Islet precursor cell (in vitro differentiated cells): ENCODE measurements around the gene PSMD13.

Experiments
- DNase-seq: peaks from one replicate; pipeline ENCODE4 v3.0.0-alpha.2; 2018

Gene PSMD13

DNA sequence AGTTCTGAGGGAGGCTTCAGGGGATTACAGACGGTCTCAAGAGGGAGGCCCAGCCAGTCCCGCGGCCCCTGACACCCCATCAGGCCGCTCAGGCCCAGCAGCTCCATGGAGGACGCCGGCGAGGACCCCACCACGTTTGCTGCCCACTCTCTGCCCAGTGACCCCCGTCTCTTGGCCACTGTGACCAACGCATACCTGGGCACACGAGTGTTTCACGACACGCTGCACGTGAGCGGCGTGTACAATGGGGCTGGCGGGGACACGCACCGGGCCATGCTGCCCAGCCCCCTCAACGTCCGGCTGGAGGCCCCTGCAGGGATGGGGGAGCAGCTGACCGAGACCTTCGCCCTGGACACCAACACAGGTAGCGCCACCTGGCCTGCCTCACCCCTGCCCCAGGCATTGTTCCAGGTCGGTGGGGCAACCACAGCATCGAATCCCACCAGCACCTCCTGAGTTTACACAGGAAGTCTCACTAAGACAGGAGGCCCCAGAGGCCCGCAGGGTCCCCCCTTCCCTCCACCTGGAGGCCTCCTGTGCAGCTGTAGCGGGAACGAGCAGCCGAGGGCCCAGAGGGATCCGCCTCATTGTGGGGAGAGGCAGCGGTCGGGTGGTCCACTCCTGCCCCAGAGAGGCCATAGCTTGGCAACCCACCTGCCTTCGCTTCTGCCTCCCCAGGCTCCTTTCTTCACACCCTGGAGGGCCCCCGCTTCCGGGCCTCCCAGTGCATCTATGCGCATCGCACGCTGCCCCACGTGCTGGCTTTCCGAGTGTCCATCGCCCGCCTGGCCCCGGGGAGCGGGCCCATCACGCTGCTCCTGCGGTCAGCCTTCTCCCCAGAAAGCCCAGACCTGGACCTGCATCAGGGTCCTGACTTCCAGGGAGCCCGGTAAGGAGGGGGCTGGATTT, 53.2 kb downstream of the PSMD13 start:
- DNase-seq, result no peak

DNA sequence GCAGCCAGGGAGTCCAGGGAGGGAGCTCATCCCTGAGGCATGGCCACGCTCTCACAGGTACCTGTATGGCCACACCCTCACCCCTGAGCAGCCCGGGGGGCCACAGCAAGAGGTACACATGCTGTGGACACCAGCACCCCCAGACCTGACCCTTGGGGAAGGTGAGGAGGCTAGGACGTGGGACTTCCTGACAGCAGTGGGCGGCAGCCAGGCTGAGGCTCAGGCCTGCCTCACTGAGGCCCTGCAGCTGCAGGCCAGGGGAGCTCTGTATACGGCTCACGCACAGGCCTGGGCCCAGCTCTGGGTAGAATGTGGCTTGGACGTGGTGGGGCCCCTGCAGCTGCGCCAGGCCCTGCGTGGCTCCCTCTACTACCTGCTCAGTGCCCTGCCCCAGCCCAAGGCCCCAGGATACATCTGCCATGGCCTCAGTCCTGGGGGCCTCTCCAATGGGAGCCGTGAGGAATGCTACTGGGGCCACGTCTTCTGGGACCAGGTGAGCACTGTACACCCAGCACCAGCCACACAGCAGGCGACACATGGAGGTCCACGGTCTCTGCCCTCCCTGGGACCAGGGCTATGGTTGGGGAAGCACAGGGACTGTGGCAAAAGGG, 54.0 kb downstream of the PSMD13 start:
- no peak for DNase-seq

DNA sequence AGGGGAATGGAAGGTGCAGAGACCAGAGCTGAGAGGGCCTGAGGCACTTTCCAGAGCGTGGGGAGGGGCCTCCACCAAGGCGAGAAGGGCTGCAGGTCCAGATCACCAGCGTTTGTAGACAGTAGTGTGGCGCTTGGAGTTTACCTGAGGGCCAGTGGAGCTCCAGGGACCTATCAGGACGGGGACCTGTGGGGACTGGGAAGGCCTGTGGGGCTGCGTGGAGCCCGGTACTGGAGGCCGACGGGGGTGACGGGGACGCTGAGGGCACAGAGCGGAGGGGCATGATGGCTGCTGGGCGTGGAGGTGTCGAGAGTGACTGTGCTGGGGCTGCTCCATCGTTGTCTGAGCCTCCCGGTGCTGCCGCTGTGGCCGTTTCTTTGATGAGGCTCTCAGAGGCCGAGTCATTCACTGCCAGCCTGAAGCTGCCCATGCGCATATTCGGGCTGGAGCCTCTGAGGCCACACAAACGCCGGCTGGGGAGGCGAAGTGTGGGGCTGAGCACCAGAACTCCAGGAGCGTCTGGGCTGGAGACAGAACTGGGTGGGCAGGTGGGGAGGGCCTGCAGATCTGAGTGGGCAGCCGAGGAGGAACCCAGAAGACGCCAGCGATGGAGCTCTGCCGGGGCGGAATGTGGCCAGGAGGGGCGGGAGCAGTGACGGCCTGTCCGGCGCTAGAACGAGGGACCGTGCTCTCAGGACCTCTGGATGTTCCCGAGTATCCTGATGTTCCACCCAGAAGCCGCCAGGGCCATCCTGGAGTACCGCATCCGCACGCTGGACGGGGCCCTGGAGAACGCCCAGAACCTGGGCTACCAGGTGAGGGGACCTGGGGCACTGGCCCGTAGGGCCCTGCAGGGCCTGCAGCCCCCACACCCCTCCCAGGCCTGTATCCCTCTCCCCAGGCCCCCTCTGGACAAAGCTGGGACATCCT, 54.8 kb downstream of the PSMD13 start:
- DNase-seq, result no peak

DNA sequence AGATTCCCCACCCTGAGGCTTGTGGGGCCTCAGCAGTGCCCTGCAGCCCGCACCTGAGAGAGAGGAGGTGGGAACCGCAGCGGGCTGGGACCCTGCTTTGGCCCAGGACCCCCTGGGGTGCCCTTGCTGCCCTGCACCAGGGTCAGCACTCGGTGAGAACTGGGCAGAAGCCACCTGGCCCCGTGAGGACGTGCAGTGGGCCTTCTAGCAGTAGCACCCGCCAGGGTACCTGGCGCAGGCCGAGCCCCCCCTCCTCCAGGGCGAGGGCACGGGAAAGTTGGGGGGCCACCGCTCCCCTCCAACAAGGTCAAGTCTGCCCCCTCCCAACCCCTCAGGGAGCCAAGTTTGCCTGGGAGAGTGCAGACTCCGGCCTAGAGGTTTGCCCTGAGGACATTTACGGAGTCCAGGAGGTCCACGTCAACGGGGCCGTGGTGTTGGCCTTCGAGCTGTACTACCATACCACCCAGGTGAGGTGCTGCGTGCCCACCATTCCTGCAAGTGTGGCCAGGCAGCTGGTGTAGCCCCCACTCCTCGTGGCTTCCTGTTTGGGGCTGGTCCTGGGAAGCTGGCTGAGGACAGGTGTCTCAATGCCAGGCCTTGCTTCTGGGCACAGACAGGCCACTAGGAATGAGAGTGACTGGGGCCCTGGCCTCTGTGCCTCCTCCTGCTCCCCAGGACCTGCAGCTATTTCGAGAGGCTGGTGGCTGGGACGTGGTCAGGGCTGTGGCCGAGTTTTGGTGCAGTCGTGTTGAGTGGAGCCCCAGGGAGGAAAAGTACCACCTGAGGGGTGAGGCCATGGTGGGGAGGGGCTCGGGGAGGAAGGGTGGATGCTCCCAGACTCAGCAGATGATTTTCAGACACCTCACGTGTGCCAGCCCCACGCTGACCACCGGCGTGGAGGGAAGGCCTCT, 55.7 kb downstream of the PSMD13 start:
- DNase-seq, result no peak

DNA sequence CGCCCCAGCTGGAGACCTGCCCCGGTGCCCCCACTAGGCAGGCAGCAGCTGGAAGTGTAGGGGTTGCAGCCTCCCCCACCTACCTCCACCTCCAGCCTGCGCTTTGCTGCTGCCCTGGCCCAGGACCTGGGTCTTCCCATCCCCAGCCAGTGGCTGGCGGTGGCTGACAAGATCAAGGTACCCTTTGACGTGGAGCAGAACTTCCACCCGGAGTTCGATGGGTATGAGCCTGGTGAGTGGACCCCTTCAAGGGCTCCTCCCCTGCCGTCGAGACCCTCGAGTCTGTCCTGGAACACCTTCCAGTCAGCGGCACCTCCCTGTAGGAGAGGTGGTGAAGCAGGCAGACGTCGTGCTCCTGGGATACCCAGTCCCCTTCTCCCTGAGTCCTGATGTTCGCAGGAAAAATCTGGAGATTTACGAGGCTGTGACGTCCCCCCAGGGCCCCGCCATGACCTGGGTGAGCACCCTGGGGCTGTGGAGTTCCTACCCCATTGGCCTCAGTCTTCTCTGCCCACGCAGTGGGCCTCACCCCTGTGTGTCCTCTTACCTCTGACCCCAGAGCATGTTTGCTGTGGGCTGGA, 56.6 kb downstream of the PSMD13 start:
- DNase-seq, result no peak

DNA sequence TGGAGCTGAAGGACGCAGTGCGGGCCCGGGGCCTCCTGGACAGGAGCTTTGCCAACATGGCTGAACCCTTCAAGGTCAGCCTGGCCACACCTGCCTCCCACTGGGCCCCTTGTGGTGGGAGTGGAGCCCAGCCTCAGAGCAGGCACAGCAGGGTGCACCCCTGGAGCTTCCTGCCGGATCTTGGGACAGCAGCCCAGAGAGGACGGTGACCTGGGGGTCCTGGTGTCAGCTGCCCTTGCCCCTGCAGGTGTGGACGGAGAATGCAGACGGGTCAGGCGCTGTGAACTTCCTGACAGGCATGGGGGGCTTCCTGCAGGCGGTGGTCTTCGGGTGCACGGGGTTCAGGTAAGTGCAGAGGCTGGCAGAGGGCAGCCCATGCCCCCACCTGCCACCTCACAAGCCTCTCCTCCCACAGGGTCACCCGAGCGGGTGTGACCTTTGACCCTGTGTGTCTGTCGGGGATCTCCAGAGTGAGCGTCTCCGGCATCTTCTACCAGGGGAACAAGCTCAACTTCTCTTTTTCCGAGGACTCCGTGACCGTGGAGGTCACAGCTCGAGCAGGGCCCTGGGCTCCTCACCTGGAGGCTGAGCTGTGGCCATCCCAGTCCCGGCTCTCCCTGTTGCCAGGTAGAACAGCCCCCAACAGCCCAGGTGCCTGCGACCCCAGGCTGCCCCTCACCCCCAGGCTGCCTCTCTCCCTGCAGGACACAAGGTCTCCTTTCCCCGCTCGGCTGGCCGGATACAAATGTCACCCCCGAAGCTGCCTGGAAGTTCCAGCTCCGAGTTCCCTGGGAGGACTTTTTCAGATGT, 57.3 kb downstream of the PSMD13 start:
- DNase-seq, result no peak

DNA sequence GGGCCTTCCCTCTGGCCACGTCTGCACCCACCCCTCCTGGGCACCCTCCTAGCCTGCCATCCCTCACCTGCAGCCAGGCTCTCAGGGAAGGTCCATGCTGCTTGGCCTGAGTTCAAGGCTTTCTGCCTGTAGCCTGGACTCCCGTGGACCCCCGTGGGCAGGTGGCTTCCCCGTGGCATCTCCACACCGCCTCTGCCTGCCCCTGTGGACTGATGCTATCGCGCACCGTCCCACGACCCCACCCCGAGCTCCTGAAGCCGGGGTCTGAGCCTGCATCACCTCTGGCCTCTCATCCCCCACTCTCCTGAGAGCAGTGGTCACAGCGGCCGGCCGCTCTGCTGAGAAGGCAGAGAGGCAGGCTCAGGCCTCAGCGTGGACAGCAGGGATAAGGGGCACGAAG, 58.0 kb downstream of the PSMD13 start:
- DNase-seq, result no peak

DNA sequence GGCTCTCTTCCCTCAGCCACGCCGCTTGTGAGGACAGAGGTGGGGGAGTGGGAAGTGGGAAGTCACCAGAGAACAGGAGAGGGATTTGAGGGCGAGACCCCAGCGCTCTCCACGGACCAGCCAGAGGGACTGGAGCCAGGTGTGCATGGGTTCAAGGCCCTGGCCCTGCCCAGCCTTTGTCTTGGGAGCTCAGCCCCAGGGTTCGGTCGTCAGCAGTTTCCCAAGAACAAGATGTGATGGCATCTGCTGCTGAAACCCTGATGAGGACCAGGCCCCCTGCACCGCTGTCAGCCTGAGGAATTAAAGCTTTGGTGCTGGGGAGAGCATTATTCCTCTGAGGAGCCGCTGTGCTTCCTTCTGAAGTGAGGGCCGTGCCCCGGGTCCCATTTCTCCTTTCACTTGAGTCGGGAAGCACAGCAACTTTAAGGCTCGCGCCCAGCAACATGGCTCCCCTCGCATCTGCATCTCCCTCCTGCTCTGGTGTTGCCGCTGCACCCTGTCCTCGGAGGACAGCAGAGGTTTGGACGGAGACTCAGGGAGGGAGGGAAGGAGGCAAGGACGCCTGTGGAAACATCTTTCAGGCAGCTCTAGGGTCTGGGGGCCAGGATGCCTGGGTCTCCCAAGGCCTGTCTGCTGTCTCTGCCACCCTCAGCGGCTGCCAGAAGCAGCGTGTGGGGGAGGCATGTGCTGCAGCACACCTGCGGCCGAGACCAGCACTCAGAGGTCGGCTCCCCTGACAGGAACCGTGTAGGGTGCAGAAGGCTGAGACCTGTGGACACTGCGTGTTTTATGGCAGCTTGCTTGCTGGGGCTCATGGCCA, 58.8 kb downstream of the PSMD13 start:
- DNase-seq, result no peak

DNA sequence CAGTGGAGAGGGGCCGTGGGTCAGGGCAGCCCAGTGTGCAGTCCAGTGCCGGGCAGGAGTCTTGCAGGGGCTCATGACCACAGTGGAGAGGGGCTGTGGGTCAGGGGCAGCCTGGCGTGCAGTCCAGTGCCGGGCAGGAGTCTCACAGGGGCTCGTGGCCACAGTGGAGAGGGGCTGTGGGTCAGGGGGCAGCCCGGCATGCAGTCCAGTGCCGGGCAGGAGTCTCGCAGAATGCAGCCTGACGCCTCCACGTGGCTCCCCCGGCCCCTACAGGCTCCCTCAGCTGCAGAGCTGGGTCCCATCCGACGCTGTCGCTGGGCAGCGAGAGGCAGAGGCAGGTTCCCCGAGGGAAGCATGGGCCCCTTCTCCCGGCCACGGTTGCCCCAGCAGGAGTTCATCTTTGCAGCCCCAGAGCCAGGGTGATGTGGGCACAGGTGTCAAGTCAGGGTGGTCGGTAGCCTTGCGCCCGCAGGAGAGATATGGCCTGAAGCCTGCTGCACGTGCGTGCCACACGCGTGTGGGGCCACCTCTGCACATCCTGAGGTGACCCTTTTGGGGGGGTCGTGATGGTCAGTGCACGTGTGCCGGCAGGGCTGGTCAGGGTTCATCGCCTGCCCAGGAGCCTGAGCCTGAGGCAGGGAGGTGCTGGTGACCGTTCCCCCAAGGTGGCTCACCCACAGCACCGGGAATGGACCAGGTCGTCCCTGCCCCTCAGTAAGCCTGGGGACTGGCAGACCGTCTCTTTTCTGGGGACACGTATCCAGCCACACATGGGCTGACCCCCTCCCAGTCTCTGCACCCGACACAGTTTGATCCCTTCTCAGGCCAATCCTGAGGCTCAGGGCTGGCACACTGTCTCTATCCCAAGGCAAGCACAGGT, 59.6 kb downstream of the PSMD13 start:
- DNase-seq, result no peak

DNA sequence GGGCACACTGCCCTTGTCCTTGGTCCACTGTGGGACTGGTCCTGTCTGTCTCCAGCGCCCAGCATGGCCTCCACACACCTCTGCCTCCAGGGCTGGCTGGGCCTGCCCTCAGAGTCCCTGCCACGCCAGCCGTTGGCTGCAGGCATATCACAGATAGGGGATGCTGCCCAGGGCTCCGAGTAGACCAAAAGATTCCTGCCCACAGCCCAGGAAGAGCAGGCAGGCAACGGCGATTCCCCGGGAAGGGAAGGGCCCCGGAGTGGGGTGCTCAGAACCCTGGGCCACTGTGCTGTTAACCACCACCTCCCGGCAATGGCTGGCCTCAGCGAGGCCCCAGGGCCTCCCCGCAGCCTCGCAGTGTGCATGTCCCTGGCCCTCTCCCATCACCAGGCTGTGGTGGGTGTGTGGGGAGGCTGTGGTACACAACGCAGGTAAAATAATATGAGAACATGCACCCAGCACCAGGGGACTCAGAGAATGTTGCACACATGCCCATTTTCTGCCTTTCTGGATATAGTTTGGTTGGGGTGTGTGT, 60.3 kb downstream of the PSMD13 start:
- DNase-seq, result no peak

DNA sequence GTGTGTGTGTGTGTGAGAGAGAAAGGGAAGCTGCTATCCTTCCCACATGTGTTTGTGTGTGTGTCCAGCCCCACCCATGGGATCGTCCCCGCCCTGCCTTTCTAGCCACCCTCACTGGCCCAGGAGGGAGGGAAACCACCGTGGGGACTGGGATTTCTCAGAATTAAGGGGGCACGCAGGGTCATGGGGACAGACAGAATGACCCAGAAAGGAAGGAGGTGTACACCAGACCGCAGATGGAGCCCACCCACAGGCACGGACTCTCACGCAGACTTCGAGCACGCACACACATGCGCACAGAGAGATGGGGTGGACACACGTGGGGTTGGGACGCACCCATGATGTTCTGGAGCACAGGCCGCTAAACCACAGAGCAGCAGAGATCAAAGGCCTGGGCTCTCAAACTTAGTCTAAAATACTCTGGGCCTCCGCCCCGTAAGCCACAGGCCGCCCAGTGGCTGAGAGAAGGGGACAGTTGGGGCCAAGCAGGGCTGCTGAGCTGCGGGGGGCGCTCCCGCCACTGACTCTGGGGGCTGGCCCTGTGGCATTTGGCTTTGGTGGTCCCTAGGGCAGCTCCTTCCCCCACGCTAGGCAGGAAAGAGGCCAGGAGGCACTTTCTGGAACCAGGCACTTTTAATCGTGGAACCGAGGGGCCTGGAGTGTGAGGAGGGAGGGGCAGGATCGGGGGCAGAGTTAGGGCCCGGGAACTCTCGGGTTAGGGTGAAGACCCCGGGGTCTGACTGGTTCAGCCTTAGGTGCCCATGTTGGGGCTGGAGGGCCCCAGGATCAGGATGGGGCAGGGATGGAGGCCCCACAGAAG, 61.0 kb downstream of the PSMD13 start:
- DNase-seq, result no peak

DNA sequence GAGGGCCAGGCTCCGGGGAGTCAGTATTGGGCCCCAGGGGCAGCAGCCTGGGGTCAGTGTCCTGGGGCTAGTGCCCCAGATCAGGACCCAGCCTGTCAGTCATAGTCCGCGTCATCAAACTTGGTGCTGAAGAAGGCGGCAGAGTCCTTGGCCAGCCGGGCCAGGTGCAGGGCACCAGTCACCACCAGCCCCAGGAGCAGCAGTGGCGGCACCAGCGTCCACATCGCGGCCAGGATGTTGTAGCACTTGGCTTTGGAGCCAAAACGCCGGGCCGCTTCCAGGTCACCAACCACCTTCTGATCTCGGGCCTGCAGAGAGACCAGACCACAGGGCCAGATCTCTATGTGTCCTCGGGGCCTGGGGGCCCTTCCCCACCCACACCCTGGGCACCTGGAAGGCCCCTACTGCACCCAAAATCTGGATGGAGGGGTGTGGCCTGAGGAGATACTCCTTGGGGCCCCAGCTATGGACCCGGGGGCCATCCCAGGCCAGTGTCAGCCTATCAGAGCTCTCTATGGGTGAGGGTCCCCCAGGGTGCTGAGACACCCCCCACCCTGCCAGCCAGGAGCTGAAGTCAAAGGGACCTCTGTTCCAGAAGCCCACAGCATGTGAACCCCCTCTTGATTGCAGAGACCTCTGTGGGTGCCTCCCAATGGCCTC, 61.8 kb downstream of the PSMD13 start:
- no peak for DNase-seq

DNA sequence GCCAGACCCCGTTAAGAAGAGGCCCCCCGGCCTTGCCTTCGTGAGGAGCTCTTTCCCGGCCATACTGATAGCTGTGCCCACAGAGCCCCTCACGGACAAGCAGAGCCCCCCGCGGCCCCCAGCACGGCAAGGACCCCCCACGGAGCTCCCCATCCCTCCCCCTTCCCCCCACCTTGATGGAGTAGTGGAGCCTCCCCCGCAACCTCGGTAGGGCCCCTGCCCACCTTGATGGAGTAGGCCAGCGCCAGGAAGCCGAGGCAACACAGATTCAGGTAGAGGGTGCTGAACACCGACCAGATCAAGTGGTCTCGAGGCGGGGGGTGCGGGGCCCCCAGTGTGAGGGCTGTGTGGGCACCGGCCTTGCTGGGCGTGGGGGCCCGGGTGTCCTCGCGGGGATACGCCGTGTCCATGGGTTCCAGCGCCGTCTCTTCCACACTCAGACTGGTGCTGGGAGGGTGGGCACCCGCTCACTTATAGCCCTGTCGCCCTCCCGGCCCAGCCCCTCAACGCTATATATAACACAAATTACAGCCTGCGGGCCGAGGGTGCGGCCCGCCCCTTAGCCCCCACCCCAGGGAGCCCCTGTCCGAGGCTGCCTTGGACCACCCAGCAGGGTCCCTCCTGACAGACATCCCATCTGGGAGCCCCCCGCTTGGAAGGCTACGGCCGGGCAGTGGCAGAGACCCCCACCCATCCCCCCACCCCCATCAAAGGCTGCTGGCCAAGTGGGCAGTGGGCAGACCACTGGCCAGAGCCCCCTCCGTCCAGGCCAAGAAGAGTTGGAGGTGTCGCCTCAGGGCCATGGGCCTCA, 62.5 kb downstream of the PSMD13 start, which contains the start of gene IFITM5:
Gene IFITM5, minus strand, starts transcription at position 446 of the 811 bp plus-strand sequence. Its CDS starts 36 bp downstream, at position 410.
- DNase-seq, result no peak

DNA sequence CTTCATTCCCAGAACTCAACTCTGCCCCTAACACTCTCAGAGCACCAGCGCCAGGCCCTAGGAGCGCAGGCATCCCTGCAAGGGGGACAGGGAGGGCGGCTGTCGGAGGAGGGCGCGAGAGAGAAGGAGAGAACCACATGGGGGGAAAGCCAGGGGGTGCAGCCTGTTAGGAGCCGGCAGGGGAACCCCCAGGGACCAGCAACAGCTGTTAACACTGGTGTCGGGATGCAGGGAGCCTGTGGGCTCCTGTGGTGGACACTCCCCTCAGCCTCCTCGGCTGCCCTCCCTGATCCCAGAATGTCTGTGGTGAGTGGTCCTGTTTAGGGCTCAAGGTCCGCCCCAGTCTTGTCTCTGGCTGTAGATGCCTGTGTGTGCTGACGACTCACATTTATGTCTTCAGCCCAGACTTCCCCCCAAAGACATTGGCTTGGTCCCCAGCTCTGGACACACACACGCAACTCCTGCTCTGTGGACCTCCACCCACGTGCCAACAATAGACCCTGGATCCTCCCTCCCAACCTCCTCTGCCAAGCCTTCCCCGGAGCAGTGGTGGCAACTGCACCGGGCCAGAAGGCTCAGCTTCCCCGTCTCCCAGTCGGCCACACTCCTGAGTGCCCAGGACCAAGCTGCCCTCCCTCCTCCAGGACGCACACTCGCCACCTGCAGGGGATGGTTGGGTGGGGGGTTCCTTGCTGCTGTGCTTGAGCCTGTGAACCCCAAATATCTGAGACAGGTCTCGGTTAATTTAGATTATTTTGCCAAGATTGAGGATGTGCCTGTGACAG, 63.4 kb downstream of the PSMD13 start:
- no peak for DNase-seq
